Karpas-422 (cell line): ENCODE results near the gene GLB1L3. TPM values are rescaled to one million over a fixed set of nuclear protein-coding genes. Genes with fewer than 3 reads are reported as not detected.

Experiments
- DNase-seq: peaks from one replicate; pipeline ENCODE4 v3.0.0-alpha.2; 2015
- H2AFZ ChIP-seq: fragments of 200-600 bp; sonication (generic); 2 replicates; pipeline ENCODE4 v1.6.1; 2014; ENCODE audit warnings: antibody characterized with exemption, low read length, mixed read lengths
- H3K27ac ChIP-seq: fragments of 200-600 bp; sonication (generic); 2 replicates; pipeline ENCODE4 v1.5.1; 2014; ENCODE audit warnings: mild to moderate bottlenecking, low read length, moderate library complexity
- H3K27me3 ChIP-seq: fragments of 200-600 bp; sonication (generic); 2 replicates; pipeline ENCODE4 v1.6.1; 2014; ENCODE audit warnings: low read length, mixed read lengths
- H3K36me3 ChIP-seq: fragments of 200-600 bp; sonication (generic); 2 replicates; pipeline ENCODE4 v1.6.1; 2014; ENCODE audit warnings: low read length, mixed read lengths; ENCODE audit not compliant: insufficient read depth
- H3K4me1 ChIP-seq: fragments of 200-600 bp; sonication (generic); 2 replicates; pipeline ENCODE4 v1.6.1; 2014; ENCODE audit warnings: mild to moderate bottlenecking, low read length, mixed read lengths
- H3K4me2 ChIP-seq: fragments of 200-600 bp; sonication (generic); 2 replicates; pipeline ENCODE4 v1.6.1; 2014; ENCODE audit warnings: low read length, low read depth, mild to moderate bottlenecking; ENCODE audit not compliant: poor library complexity, severe bottlenecking
- H3K4me3 ChIP-seq: fragments of 200-600 bp; sonication (generic); 2 replicates; pipeline ENCODE4 v1.5.1; 2014; ENCODE audit warnings: mild to moderate bottlenecking, antibody characterized with exemption, low read length, mixed read lengths
- H3K79me2 ChIP-seq: fragments of 200-600 bp; sonication (generic); 2 replicates; pipeline ENCODE4 v1.6.1; 2014; ENCODE audit warnings: mild to moderate bottlenecking, low read length, mixed read lengths
- H3K9ac ChIP-seq: fragments of 200-600 bp; sonication (generic); 2 replicates; pipeline ENCODE4 v1.6.0; 2014; ENCODE audit warnings: low read length
- H3K9me2 ChIP-seq: fragments of 200-600 bp; sonication (generic), shearing (Covaris generic); replicated peaks from 2 replicates; pipeline ENCODE4 v1.6.0; 2014; ENCODE audit warnings: mild to moderate bottlenecking, low read length, moderate library complexity; ENCODE audit not compliant: insufficient read depth
- H3K9me3 ChIP-seq: fragments of 300-700, 200-600 bp; sonication (generic); 2 replicates; pipeline ENCODE4 v1.6.1; 2014; ENCODE audit warnings: low read length, mixed read lengths
- H4K20me1 ChIP-seq: fragments of 200-600 bp; sonication (generic); 2 replicates; pipeline ENCODE4 v1.6.1; 2014; ENCODE audit warnings: mild to moderate bottlenecking, antibody characterized with exemption, low read length, low read depth; ENCODE audit not compliant: insufficient read depth
- total RNA-seq: library from RNA; depleted of rRNA; stranded (reverse); fragments of >200 nt; shearing (Covaris generic); gene quantifications from 2 replicates; pipeline ENCODE4 v1.2.3, GENCODE V29; 2014; ENCODE audit warnings: low replicate concordance

Gene GLB1L3
- total RNA-seq, 1 experiment from 2014 or later, result not detected

GRCh38 chr11:134235399-134235798 lies 40.8 kb upstream of the GLB1L3 start:
- H3K9me2 ChIP-seq, result no peaks in the 10 kb centered on the region
- no peak overlapping the region for H3K4me2 ChIP-seq
- DNase-seq, result no peak
- no peaks in the 10 kb centered on the region for H3K79me2 ChIP-seq
- H3K27ac ChIP-seq, result no peak overlapping the region
- H3K36me3 ChIP-seq, result no peaks in the 10 kb centered on the region
- H2AFZ ChIP-seq, result no peak overlapping the region
- no peaks in the 10 kb centered on the region for H3K9me3 ChIP-seq
- H3K9ac ChIP-seq, result no peak overlapping the region
- no peaks in the 10 kb centered on the region for H3K27me3 ChIP-seq
- H3K4me3 ChIP-seq, result no peak overlapping the region
- H3K4me1 ChIP-seq, result peaks cover 4% of the 10 kb centered on the region
- H4K20me1 ChIP-seq, result peaks cover 17% of the 10 kb centered on the region; the same call in 1 of the 2 replicates

GRCh38 chr11:134236834-134237556 lies 39.2 kb upstream of the GLB1L3 start:
- H3K9ac ChIP-seq, result no peak overlapping the region
- no peaks in the 10 kb centered on the region for H3K9me3 ChIP-seq
- no peaks in the 10 kb centered on the region for H3K27me3 ChIP-seq
- no peaks in the 10 kb centered on the region for H3K79me2 ChIP-seq
- H4K20me1 ChIP-seq, result peaks cover 4% of the 10 kb centered on the region; the same call in 1 of the 2 replicates
- no peak overlapping the region for H2AFZ ChIP-seq
- H3K27ac ChIP-seq, result no peak overlapping the region
- H3K4me3 ChIP-seq, result no peak overlapping the region
- DNase-seq, result no peak
- H3K4me1 ChIP-seq, result no peaks in the 10 kb centered on the region
- H3K4me2 ChIP-seq, result no peak overlapping the region
- H3K9me2 ChIP-seq, result no peaks in the 10 kb centered on the region
- no peaks in the 10 kb centered on the region for H3K36me3 ChIP-seq

GRCh38 chr11:134237557-134237922 lies 38.6 kb upstream of the GLB1L3 start:
- no peaks in the 10 kb centered on the region for H4K20me1 ChIP-seq
- H2AFZ ChIP-seq, result no peak overlapping the region
- no peaks in the 10 kb centered on the region for H3K9me3 ChIP-seq
- H3K4me1 ChIP-seq, result no peaks in the 10 kb centered on the region
- no peak overlapping the region for H3K4me2 ChIP-seq
- H3K36me3 ChIP-seq, result no peaks in the 10 kb centered on the region
- H3K27me3 ChIP-seq, result no peaks in the 10 kb centered on the region
- no peak overlapping the region for H3K9ac ChIP-seq
- no peak overlapping the region for H3K4me3 ChIP-seq
- no peaks in the 10 kb centered on the region for H3K79me2 ChIP-seq
- H3K9me2 ChIP-seq, result no peaks in the 10 kb centered on the region
- no peak for DNase-seq
- H3K27ac ChIP-seq, result no peak overlapping the region

- no peak overlapping the region for H3K4me3 ChIP-seq
- no peak for DNase-seq
- H3K36me3 ChIP-seq, result no peaks in the 10 kb centered on the region
These were observed 37.2 kb upstream of the GLB1L3 start for GRCh38 chr11:134238956-134239355.

GRCh38 chr11:134240592-134240991 lies 35.6 kb upstream of the GLB1L3 start:
- no peaks in the 10 kb centered on the region for H3K36me3 ChIP-seq

More at GRCh38 chr11:134238956-134239355, 37.2 kb upstream of the GLB1L3 start:
- H2AFZ ChIP-seq, result no peak overlapping the region
- no peak overlapping the region for H3K9ac ChIP-seq
- no peaks in the 10 kb centered on the region for H3K79me2 ChIP-seq
- H3K9me2 ChIP-seq, result no peaks in the 10 kb centered on the region
- H4K20me1 ChIP-seq, result no peaks in the 10 kb centered on the region
- H3K27me3 ChIP-seq, result no peaks in the 10 kb centered on the region
- no peaks in the 10 kb centered on the region for H3K9me3 ChIP-seq
- no peak overlapping the region for H3K27ac ChIP-seq
- no peak overlapping the region for H3K4me2 ChIP-seq
- no peaks in the 10 kb centered on the region for H3K4me1 ChIP-seq

GRCh38 chr11:134242376-134242775 lies 33.8 kb upstream of the GLB1L3 start:
- Histone ChIP-seq H3K4me2 (no peak overlapping the region), H3K9me3 (no peaks in the 10 kb centered on the region), H3K9ac (no peak overlapping the region), H3K27me3 (no peaks in the 10 kb centered on the region), H3K27ac (no peak overlapping the region), H3K4me3 (no peak overlapping the region), H4K20me1 (no peaks in the 10 kb centered on the region), H3K9me2 (no peaks in the 10 kb centered on the region), H3K4me1 (no peaks in the 10 kb centered on the region), H3K79me2 (no peaks in the 10 kb centered on the region), H2AFZ (no peak overlapping the region), H3K36me3 (no peaks in the 10 kb centered on the region)
- DNase-seq, result no peak

More at GRCh38 chr11:134240592-134240991, 35.6 kb upstream of the GLB1L3 start:
- H3K9ac ChIP-seq, result no peak overlapping the region
- H2AFZ ChIP-seq, result no peak overlapping the region
- H3K4me1 ChIP-seq, result no peaks in the 10 kb centered on the region
- DNase-seq, result no peak
- H4K20me1 ChIP-seq, result no peaks in the 10 kb centered on the region
- H3K4me2 ChIP-seq, result no peak overlapping the region
- H3K79me2 ChIP-seq, result no peaks in the 10 kb centered on the region
- no peak overlapping the region for H3K4me3 ChIP-seq
- H3K9me3 ChIP-seq, result no peaks in the 10 kb centered on the region
- H3K9me2 ChIP-seq, result no peaks in the 10 kb centered on the region
- no peak overlapping the region for H3K27ac ChIP-seq
- H3K27me3 ChIP-seq, result no peaks in the 10 kb centered on the region

GRCh38 chr11:134243913-134244312 lies 32.3 kb upstream of the GLB1L3 start:
- H3K4me1 ChIP-seq, result no peaks in the 10 kb centered on the region
- no peaks in the 10 kb centered on the region for H3K36me3 ChIP-seq
- H2AFZ ChIP-seq, result no peak overlapping the region
- H3K27ac ChIP-seq, result no peak overlapping the region
- H3K27me3 ChIP-seq, result no peaks in the 10 kb centered on the region
- no peaks in the 10 kb centered on the region for H3K9me2 ChIP-seq
- no peak overlapping the region for H3K4me2 ChIP-seq
- H3K4me3 ChIP-seq, result no peak overlapping the region
- no peaks in the 10 kb centered on the region for H3K79me2 ChIP-seq
- H4K20me1 ChIP-seq, result no peaks in the 10 kb centered on the region
- no peak for DNase-seq
- no peaks in the 10 kb centered on the region for H3K9me3 ChIP-seq
- no peak overlapping the region for H3K9ac ChIP-seq

- no peak overlapping the region for H2AFZ ChIP-seq
- no peaks in the 10 kb centered on the region for H3K36me3 ChIP-seq
- no peaks in the 10 kb centered on the region for H4K20me1 ChIP-seq
- H3K9me3 ChIP-seq, result no peaks in the 10 kb centered on the region
- H3K27me3 ChIP-seq, result no peaks in the 10 kb centered on the region
- H3K9ac ChIP-seq, result no peak overlapping the region
- H3K4me2 ChIP-seq, result no peak overlapping the region
- no peaks in the 10 kb centered on the region for H3K4me1 ChIP-seq
- H3K4me3 ChIP-seq, result no peak overlapping the region
- no peak overlapping the region for H3K27ac ChIP-seq
- no peaks in the 10 kb centered on the region for H3K79me2 ChIP-seq
- peak; percentile 67 for DNase-seq
- H3K9me2 ChIP-seq, result no peaks in the 10 kb centered on the region
These were observed 31.6 kb upstream of the GLB1L3 start for GRCh38 chr11:134244593-134244992.
